ENCODE data around the gene SLITRK2. TPM values are rescaled to one million over a fixed set of nuclear protein-coding genes. Genes with fewer than 3 reads are reported as not detected.

Gene SLITRK2
- total RNA-seq, 2 donors from 2014 or later = 1.6 TPM; not detected in 1

DNA sequence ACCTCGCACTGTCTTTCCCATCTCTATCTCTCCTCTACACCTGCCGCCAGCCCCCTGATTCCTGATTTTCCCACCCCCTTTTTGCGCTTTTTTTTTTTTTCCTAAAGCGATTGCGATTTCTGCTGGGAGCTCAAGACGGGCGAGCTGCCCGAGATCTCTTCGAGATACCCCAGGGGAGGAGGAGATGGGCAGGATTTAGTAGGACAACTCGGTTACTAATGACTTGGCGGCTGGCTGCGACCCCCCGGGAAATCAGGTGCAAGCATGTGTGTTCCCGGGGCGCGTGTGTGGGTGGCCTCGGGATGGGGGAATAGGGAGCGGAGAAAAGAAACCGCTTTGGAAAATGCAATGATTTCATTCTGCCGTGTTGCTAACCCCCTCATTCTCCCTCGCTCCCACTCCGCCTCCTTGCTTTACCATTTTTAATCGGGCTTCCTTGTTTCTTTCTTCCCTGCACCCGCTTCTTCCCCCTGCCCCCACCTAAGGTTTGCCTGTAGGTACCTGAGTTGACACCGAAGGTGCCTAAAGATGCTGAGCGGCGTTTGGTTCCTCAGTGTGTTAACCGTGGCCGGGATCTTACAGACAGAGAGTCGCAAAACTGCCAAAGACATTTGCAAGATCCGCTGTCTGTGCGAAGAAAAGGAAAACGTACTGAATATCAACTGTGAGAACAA is 4.4 kb downstream of the SLITRK2 start:
- Histone ChIP-seq H3K9me3 (no peaks in the 10 kb centered on the region), H3K27me3 (no peaks in the 10 kb centered on the region), H3K27ac (no peak overlapping the region), H3K4me3 (no peak overlapping the region), H3K36me3 (replicated peaks in 1 of 2; ENCODE audit: insufficient read depth in 1 of 2, low read depth in 2 of 2) (no peaks in the 10 kb centered on the region), H3K4me1 (peaks cover 11% of the 10 kb centered on the region)
- TF ChIP-seq POLR2A (IDR thresholded peaks at IDR 0.05) = no peak
- TF ChIP-seq, protein P1, sequence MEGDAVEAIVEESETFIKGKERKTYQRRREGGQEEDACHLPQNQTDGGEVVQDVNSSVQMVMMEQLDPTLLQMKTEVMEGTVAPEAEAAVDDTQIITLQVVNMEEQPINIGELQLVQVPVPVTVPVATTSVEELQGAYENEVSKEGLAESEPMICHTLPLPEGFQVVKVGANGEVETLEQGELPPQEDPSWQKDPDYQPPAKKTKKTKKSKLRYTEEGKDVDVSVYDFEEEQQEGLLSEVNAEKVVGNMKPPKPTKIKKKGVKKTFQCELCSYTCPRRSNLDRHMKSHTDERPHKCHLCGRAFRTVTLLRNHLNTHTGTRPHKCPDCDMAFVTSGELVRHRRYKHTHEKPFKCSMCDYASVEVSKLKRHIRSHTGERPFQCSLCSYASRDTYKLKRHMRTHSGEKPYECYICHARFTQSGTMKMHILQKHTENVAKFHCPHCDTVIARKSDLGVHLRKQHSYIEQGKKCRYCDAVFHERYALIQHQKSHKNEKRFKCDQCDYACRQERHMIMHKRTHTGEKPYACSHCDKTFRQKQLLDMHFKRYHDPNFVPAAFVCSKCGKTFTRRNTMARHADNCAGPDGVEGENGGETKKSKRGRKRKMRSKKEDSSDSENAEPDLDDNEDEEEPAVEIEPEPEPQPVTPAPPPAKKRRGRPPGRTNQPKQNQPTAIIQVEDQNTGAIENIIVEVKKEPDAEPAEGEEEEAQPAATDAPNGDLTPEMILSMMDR (IDR thresholded peaks at IDR 0.05) = no peak
- ATAC-seq = no peak
- DNase-seq = no peak
- 46 to 49% methylated on average over 29 to 33 of the region's 33 CpGs for WGBS, 2 donors
- intact Hi-C loops (cut with DNase I) = no loop called here

DNA sequence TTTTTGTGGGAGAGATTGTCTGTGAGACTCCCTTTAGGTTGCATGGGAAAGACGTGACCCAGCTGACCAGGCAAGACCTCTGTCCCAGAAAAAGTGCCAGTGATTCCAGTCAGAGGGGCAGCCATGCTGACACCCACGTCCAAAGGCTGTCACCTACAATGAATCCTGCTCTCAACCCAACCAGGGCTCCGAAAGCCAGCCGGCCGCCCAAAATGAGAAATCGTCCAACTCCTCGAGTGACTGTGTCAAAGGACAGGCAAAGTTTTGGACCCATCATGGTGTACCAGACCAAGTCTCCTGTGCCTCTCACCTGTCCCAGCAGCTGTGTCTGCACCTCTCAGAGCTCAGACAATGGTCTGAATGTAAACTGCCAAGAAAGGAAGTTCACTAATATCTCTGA is 5.5 kb downstream of the SLITRK2 start:
- ATAC-seq (no peak), DNase-seq (no peak)
- no peaks in the 10 kb centered on the region for H3K27me3 ChIP-seq
- H3K4me3 ChIP-seq = no peak overlapping the region
- peaks cover 7% of the 10 kb centered on the region for H3K4me1 ChIP-seq
- H3K36me3 ChIP-seq (replicated peaks in 1 of 2; ENCODE audit: insufficient read depth in 1 of 2, low read depth in 2 of 2) = no peaks in the 10 kb centered on the region
- WGBS, 2 donors = 73 to 86% methylated on average over 2 to 5 of the region's 7 CpGs
- H3K27ac ChIP-seq = no peak overlapping the region
- H3K9me3 ChIP-seq = no peaks in the 10 kb centered on the region
- intact Hi-C loops (cut with DNase I) = no loop called here
- no peak for TF ChIP-seq POLR2A (IDR thresholded peaks at IDR 0.05)
- TF ChIP-seq, protein P1 (IDR thresholded peaks at IDR 0.05) = no peak

DNA sequence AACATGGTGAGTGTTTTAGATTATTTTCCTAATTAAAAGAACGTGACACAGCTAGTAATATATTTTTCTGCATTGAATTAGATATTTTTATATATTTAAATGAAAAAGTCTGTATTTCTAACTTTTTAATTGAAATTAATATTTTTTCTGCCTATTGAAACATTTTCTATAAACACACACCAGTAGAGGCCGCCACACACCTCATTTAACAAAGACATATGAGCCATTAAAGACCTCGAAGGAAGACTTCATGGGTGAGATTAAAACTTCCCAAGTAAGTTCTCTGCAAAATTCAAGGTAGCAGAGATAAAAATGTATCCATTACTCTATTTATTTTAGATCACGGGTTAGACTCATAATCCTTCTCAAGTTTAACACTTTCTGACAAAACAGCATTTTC is 8.3 kb downstream of the SLITRK2 start:
- no peaks in the 10 kb centered on the region for H3K36me3 ChIP-seq (replicated peaks in 1 of 2; ENCODE audit: insufficient read depth in 1 of 2, low read depth in 2 of 2)
- intact Hi-C loops (cut with DNase I) = no loop called here
- ATAC-seq = no peak
- no peaks in the 10 kb centered on the region for H3K27me3 ChIP-seq
- H3K9me3 ChIP-seq = no peaks in the 10 kb centered on the region
- no peak overlapping the region for H3K4me3 ChIP-seq
- no peak for TF ChIP-seq POLR2A (IDR thresholded peaks at IDR 0.05)
- TF ChIP-seq, protein P1 (IDR thresholded peaks at IDR 0.05) = peak in 6 of 7 experiments; percentile 23 to 53 (median 36)
- peak; percentile 25 to 48 (median 38) for DNase-seq
- no peak overlapping the region for H3K27ac ChIP-seq
- H3K4me1 ChIP-seq = no peaks in the 10 kb centered on the region
- WGBS, 2 donors = 1 to 8% methylated on average over 4 of the region's 4 CpGs

DNA sequence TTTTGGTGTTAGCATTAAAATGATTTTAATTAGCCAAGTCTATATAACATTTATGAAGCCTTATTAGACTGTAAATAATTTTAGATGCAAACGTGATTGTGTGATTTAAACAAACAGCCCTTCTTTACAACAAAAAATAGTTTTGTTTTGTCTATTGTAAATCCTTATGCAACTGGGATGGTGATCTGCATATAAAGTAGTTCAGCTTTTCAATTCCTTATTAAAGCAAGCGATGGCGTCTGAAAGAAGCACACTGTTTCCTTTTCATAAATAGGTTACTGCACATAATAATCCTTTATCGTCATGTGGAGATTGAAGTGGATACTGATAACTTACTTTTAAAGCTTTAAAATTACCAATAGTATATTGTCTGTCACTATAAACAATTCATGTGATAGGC is 8.8 kb downstream of the SLITRK2 start:
- 49 to 59% methylated on average over 4 of the region's 4 CpGs for WGBS, 2 donors
- DNase-seq (no peak), ATAC-seq (no peak)
- no peaks in the 10 kb centered on the region for H3K4me1 ChIP-seq
- H3K27ac ChIP-seq = no peak overlapping the region
- H3K36me3 ChIP-seq (replicated peaks in 1 of 2; ENCODE audit: insufficient read depth in 1 of 2, low read depth in 2 of 2) = no peaks in the 10 kb centered on the region
- no peak overlapping the region for H3K4me3 ChIP-seq
- TF ChIP-seq, protein P1 (IDR thresholded peaks at IDR 0.05) = no peak
- TF ChIP-seq POLR2A (IDR thresholded peaks at IDR 0.05) = no peak
- H3K27me3 ChIP-seq = no peaks in the 10 kb centered on the region
- no peaks in the 10 kb centered on the region for H3K9me3 ChIP-seq
- intact Hi-C loops (cut with DNase I) = no loop called here

DNA sequence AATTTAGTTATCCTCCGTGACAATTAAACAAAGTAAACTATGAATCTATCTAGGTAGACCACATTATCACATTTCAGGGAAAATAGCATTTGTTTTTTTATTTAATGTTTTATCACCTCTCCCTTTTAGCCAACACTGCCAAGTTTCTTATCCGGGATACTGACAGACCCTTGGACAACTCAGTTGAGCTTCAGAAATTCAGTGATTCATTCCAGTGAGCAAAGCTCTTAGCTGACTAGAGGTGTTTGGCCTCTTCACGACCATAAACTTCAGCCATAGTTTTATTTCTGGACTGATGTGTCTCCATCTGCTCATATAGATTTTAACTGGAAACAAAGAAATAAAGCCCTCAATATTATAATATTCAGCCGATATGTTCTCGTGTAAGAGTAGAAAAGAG is 15.2 kb downstream of the SLITRK2 start:
- Histone ChIP-seq H3K9me3 (no peaks in the 10 kb centered on the region), H3K27me3 (no peaks in the 10 kb centered on the region), H3K4me3 (no peak overlapping the region), H3K27ac (no peak overlapping the region), H3K36me3 (replicated peaks in 1 of 2; ENCODE audit: insufficient read depth in 1 of 2, low read depth in 2 of 2) (no peaks in the 10 kb centered on the region), H3K4me1 (no peaks in the 10 kb centered on the region)
- DNase-seq (no peak), ATAC-seq (no peak)
- TF ChIP-seq POLR2A (IDR thresholded peaks at IDR 0.05) = no peak
- TF ChIP-seq, protein P1 (IDR thresholded peaks at IDR 0.05) = no peak
- intact Hi-C loops (cut with DNase I) = no loop called here
- 52 to 53% methylated on average over 5 of the region's 5 CpGs for WGBS, 2 donors
